Measurements from ENCODE around the gene USP30.

Gene USP30

GRCh38 chr12:109134186-109134917 lies 82.0 kb downstream of the USP30 start:
- peak overlapping the region in 2 of 5 donors; percentile 24 to 27 for H3K9ac ChIP-seq (ENCODE audit: low read length in 5 of 5)
- H3K4me3 ChIP-seq (ENCODE audit: low read depth in 1 of 5, low read length in 5 of 5), result peak overlapping the region; percentile 41 to 71 (median 58)
- peaks cover 0 to 5% (median 0%) of the 10 kb centered on the region in 5 donors for H3K36me3 ChIP-seq (ENCODE audit: control insufficient read depth in 5 of 5, insufficient read depth in 5 of 5, low read length in 5 of 5)
- peaks cover 6 to 83% (median 73%) of the 10 kb centered on the region in 5 donors for H3K4me1 ChIP-seq (ENCODE audit: control insufficient read depth in 5 of 5, insufficient read depth in 5 of 5, low read length in 5 of 5)
- no peaks in the 10 kb centered on the region for H3K27me3 ChIP-seq (ENCODE audit: control insufficient read depth in 5 of 5, insufficient read depth in 4 of 5, low read length in 5 of 5)
- H3K27ac ChIP-seq (ENCODE audit: low read depth, low read length), result peak overlapping the region; percentile 84
- no peaks in the 10 kb centered on the region for H3K9me3 ChIP-seq (ENCODE audit: control insufficient read depth in 5 of 5, low read length in 5 of 5)

GRCh38 chr12:109137055-109137454 lies 84.7 kb downstream of the USP30 start:
- H3K9ac ChIP-seq (ENCODE audit: low read length in 5 of 5), result peak overlapping the region in 2 of 5 donors; percentile 38 to 39
- H3K9me3 ChIP-seq (ENCODE audit: control insufficient read depth in 5 of 5, low read length in 5 of 5), result no peaks in the 10 kb centered on the region
- no peaks in the 10 kb centered on the region for H3K27me3 ChIP-seq (ENCODE audit: control insufficient read depth in 5 of 5, insufficient read depth in 4 of 5, low read length in 5 of 5)
- peaks cover 0 to 28% (median 13%) of the 10 kb centered on the region in 5 donors for H3K36me3 ChIP-seq (ENCODE audit: control insufficient read depth in 5 of 5, insufficient read depth in 5 of 5, low read length in 5 of 5)
- H3K4me3 ChIP-seq (ENCODE audit: low read depth in 1 of 5, low read length in 5 of 5), result peak overlapping the region in 1 of 5 donors; percentile 8
- H3K4me1 ChIP-seq (ENCODE audit: control insufficient read depth in 5 of 5, insufficient read depth in 5 of 5, low read length in 5 of 5), result peaks cover 6 to 90% (median 71%) of the 10 kb centered on the region in 5 donors
- peak overlapping the region; percentile 84 for H3K27ac ChIP-seq (ENCODE audit: low read depth, low read length)

Data from subcutaneous abdominal adipose tissue (tissue), 5 donors.